NCI-H2029 (cell line): Measurements from ENCODE around the gene FAM111A.
"Not testable (repeated sequence)": the region's sequence is repeated elsewhere in the genome, so short reads cannot be mapped to it uniquely, and the experiment has no call there.

Source experiments
- DNase-seq: peaks from one replicate; lab custom pipeline; 2025; lab: John Stamatoyannopoulos, UW

The FAM111A gene, protein sequence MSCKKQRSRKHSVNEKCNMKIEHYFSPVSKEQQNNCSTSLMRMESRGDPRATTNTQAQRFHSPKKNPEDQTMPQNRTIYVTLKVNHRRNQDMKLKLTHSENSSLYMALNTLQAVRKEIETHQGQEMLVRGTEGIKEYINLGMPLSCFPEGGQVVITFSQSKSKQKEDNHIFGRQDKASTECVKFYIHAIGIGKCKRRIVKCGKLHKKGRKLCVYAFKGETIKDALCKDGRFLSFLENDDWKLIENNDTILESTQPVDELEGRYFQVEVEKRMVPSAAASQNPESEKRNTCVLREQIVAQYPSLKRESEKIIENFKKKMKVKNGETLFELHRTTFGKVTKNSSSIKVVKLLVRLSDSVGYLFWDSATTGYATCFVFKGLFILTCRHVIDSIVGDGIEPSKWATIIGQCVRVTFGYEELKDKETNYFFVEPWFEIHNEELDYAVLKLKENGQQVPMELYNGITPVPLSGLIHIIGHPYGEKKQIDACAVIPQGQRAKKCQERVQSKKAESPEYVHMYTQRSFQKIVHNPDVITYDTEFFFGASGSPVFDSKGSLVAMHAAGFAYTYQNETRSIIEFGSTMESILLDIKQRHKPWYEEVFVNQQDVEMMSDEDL

DNA sequence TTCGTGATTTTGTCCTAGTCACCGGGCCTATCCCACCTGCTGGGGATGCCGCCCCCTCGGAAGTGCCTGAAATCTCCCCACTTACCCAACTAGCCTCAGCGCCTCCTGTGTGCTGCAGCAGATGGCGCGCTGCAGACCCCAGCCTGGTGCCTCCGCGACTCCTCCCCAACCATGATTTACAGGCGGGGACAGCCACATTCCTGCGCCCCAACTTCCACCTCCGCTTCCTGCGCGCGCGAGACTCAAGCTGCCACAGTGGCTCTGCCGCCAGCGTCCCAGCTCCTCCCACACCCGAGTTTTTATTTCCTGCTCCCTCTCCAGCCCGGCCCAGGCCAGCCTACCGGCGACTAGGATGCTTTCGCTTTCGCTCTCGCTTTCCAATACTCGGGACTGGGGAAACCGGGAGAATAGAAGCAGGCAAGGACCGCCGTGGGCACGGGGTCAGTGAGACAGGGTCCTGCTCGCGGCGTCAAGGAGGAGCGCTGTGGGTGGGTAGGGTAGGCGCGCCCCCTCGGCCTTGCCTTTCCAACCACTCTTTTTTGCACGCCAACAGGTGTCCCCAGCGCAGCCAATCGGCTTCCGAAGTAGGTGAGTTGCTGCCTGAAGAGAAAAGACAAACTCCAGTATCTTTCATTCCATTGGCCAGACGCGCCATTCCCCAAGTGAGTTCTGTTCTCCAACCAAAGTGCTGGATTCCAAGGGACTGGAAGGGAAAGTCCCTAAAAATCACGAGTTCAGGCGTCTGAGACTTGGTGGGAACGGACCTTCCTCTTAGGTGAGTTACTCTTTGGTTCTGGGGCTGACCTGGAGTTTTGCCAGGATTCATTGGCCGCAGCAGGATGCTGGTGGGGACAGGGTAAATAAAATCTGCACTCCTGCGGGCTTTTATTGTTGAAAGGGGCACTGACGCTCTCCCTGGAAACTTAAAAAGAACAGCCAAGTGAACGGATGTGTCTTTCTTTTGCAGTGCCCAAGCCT, at the start of gene FAM111A:
FAM111A (plus strand) TSS at position 327 of the 978 bp plus-strand sequence. CDS start 6,017 bp downstream, outside the sequence.
- peak; percentile 86 for DNase-seq

DNA sequence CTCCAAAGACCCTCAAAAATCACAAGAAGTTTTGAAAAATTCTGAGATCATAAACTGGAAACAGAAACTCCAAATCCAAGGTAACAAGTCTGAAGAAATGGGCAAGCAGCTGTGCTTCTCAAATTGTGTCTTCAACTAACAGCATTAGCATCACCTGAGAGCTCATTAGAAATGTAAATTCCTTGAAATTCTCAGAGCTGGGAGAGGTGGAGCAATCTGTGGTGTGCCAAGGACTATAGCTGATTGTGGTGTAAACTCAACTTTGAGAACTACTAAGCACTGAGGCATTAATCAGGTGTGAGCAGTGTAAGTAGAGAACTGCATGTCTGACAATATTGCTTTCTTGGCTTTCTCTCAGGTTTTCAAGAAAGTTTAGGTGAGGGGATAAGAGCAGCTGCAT, 49.1 kb upstream of the FAM111A start:
- not testable (repeated sequence) for DNase-seq

DNA sequence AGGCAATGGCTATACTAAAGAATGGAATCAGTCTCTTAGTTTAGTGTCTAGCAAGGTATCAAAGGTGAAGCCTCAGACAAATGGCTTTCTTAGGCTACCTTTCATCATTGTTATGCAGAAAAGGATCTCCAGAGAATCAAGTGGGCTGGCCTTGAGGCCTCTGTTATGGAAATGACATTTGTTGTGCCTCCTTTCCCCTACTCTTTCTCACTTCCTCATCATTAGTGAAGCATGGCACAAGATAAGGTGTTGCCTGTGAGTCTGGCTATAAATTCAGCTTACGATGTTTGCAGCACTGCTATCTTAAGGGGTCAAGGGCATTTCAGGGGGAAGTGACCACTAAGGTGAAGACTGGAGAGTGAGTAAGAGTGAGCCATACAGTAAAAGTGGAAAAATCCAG, 47.4 kb upstream of the FAM111A start:
- not testable (repeated sequence) for DNase-seq

DNA sequence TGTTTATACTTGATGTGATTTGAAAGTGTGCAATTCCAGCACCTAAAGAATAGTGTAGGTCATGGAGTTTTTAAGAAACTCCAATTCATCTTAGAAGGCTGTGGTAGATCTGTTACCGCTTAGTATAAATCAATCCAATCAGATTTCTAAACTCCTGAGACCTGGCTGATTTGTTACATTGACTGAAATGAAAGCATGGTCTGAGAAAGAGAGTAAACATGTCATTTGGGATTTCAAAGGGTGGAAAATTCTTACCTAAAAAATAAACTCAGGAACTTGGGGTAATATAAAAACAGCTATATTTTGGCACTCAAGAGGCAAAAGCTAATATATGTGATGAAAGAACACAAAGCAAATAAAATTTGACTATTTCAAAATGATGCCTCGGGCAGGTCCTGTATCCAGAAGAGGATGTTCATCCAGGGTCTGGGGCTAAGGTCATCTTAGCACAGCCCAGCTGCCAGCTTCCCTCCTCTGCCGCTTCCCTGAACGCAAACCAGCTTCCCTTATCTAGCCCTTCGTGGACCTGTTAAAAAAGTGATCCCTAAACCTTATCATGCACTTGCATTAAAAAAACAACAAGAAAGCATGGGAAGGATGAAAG, 46.6 kb upstream of the FAM111A start:
- not testable (repeated sequence) for DNase-seq

DNA sequence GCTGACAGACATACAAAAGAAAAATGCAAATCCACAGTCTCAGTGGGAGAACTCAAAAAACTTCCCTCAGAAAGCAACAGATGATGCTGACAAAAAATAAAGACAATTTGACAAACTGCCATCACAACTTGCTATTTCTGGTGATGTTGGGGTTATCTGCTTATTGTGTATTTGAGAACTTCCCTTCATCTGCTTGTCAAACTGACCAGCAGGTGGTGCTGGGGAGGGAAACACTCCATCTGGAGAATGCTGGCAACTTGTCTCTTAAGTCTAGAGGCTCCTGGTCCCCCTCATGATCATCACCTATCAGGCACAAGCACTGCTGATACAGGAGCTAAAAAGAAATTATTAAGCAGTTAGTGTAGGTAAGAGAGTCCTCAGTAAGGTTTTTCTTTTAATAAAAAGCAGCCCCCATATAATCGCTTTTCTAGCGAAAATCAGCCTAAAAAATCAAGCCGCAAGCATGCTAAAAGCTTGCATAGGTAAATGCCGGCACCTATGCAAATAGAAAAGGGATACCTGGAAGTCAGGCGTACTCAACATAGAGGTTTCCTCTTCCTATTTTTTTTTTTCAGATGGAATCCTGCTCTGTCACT, 45.4 kb upstream of the FAM111A start:
- DNase-seq, result no peak

DNA sequence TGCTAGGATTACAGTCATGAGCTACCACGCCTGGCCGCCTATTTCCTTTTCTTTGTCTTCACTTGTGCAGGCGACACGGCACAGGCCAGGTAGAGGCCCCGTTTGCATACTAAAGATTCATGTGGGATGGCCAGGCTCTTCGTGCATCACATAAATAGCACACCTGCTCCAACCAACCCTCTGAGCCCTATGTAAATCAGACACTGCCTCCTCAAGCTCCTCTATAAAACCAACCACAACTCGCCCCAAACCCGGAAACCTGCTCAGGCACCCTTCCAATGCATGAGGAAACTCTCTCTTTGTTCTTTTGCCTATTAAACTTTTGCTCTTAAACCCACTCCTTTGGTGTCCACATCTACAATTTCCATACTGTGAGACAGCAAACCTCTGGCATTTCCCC, 44.7 kb upstream of the FAM111A start:
- peak; percentile 19 for DNase-seq

DNA sequence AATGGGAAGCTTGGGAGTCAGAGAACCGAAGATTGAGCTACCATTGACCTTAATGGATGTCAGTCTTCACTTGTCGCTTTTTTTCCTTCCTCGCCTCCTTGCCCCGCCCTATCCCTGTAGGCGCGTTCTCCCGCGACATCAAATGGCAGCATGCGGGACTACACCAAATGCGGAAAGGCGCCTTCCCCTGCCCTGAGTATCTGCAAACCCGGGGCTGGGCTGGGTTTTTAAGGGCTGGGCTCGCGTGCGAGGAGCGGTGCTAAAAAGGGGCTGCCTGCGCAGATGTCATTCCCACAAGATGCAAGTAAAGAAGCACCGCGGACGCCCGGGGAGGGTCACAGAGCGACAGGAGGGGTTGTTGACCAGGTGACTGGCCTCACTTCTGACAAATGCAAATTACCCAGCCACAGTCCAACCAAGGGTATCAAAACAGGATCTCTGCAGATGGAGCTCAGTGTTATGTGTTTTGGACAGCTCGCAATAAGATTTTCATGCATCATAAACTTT, 40.3 kb upstream of the FAM111A start:
- no peak for DNase-seq

DNA sequence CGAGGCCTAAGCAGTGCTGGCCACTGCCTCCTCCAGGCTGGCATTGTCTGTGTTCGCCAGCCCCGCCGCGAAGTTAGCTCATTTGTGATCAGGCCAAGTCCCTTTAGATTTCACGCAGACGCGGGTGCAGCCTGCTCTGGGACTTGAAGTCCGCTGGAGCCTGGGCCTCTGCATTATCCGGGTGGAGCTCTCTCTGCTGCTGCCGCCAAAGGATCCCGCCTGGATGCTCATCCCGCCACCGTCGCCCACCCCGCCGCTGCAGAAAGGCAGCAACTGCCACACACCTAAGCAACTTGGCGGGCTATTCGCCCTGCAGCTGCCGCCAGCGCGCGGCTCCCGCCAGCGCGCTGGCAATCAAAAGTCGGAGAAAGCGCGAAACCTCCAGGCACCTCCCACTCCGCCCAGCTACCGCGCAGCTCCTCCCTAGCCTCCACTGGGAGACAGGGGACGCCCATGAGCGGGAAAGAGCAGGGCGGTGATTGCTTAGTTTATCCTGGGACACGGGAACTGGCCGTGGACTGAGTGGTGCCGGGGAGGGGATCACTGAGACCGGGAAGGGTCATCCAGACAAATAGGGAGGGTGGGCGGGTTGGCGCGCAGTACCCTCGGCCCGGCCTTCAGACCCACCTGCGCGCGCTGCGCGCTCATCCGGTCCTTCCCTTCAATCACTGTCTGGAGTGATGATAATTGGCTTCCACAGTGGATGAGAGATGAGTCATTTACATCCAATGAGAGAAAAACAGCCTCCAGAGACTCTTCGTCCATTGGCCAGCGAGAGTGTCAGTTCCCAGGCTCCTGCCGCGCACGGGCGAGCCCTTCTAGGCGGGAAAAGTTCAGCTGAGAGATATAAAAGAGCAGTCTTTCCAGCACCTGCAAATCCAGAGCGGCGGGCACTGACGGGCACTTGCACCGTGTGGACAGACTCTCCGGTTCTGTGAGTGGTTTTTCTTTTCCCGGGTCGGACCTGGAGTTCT, 36.0 kb upstream of the FAM111A start, which contains the start of gene FAM111B:
FAM111B (plus strand) TSS at position 875 of the 974 bp plus-strand sequence. CDS start 2,389 bp downstream, outside the sequence.
- peak; percentile 94 for DNase-seq

- DNase-seq, result peak; percentile 16
Observed at GRCh38 chr11:59107721-59108120, 34.9 kb upstream of the FAM111A start.

GRCh38 chr11:59112494-59112893, 30.2 kb upstream of the FAM111A start:
- DNase-seq, result no peak

DNA sequence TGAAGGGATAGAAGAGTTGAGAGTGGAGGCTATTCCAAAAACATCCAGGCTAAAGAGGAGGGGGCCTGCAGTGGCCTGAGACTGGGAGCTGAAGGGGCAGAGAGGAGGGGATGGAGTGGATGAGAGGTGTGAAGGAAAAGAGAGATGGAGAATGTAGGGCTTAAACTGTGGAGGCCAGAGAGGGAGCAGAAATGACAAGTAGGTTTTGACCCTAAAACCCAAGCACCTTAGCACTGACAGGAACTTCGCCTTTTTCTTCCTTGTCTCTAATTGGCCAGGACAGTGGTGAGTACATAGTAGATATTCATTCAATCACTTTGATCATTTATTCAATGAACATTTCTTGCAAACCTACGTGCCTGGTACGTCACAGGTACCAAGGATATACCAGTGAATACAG, 28.3 kb upstream of the FAM111A start:
- DNase-seq, result no peak

- DNase-seq, result no peak
Observed at GRCh38 chr11:59115553-59115952, 27.1 kb upstream of the FAM111A start.

GRCh38 chr11:59117774-59118173, 24.9 kb upstream of the FAM111A start:
- no peak for DNase-seq

- DNase-seq, result no peak
Observed at GRCh38 chr11:59119826-59120225, 22.8 kb upstream of the FAM111A start.

DNA sequence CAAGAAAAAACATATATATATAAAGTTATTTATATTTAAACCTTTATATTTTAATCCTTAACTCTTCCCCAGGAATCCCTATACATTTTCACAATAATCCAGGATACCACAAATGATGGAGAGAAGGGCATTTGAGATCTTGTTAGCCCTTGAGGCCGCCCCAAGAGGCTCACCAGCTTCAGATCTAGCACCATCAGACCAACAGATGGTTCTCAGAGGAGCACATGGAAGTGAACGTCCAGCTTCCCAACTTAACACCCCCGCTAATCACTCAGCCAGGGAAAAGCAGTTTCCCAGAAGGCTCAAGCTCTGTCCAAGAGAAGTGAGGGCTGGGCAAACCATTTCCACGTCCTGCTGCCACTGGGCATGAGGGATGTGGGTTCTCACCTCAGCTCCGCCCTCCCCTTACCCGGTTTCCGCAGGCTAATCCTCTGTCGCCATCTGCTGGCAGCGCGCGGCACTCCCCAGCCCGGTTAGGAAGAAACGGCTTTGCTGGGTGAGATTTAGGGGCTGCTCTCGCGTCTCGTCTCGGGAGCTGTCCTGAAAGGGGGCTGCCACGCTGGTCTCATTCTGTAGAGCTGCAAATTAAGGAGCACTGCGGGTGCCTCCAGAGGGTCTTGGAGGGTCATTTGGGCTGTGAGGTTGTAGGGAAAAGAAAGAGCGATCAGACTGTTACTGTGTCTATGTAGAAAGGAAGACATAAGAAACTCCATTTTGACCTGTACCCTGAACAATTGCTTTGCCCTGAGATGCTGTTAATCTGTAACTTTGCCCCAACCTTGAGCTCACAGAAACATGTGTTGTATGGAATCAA, 6.8 kb upstream of the FAM111A start:
- peak; percentile 77 for DNase-seq

GRCh38 chr11:59136551-59136950, 6.1 kb upstream of the FAM111A start:
- not testable (repeated sequence) for DNase-seq

GRCh38 chr11:59137190-59137589, 5.5 kb upstream of the FAM111A start:
- no peak for DNase-seq

DNA sequence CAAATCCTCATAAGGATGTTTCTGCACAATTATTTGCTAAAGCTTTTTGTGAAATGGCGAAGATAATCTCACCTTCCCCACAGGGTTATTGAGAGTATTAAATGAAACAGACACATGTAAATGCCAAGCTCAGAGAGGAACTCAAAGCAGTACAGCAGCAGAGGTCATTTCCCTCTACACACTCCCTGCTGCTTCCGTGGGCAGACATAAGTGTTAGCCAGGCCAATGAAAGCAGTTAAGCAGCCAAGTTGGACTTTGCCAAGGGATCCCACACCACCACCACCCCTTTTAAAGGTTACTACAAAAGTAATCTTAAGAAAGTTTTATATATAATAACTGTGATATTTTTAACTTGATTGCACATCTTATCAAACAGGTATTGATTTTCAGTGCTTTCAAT, 4.0 kb upstream of the FAM111A start:
- DNase-seq, result no peak

DNA sequence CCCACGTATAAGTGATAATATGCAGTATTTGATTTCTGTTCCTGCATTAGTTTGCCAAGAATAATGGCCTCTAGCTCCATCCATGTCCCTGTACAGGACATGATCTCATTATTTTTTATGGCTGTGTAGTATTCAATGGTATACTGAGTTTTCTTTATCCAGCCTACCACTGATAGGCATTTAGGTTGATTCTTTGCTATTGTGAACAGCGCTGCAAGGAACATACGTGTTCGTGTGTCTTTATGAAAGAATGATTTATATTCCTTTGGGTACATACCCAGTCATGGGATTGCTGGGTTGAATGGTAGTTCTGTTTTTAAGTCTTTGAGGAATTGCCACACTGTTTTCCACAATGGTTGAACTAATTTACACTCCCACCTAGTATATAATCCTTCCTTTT, 1.5 kb upstream of the FAM111A start:
- no peak for DNase-seq
